RWPE1 (cell line): ENCODE data around the gene SNRPN.
A peak's percentile ranks its signal among the peaks of the same experiment; 100 is the strongest.

Experiments used
- CTCF ChIA-PET: fragments of 350-600 bp; sonication (Branson Sonifier 250); formaldehyde crosslinking; extraction: SDS; loops from one replicate; lab custom pipeline; 2021; lab: Yijun Ruan, JAX
- POLR2A ChIA-PET: fragments of 400-600 bp; formaldehyde crosslinking; extraction: SDS; loops from one replicate; lab custom pipeline; 2020; ENCODE audit warnings: antibody characterized with exemption; ENCODE audit not compliant: low non-redundant PET; lab: Yijun Ruan, JAX
- DNase-seq: peaks from one replicate; pipeline ENCODE4 v3.0.0; 2012; ENCODE audit warnings: low spot score
- H3K27ac ChIP-seq: fragments of 450-650 bp; 2 replicates; pipeline ENCODE4 v1.5.1; 2017
- TF ChIP-seq, protein P1 (sequence below): fragments of 450-650 bp; conservative IDR thresholded peaks from 2 replicates; pipeline ENCODE4 v1.5.1; 2017; ENCODE audit warnings: low read depth, mild to moderate bottlenecking

The SNRPN gene

DNA sequence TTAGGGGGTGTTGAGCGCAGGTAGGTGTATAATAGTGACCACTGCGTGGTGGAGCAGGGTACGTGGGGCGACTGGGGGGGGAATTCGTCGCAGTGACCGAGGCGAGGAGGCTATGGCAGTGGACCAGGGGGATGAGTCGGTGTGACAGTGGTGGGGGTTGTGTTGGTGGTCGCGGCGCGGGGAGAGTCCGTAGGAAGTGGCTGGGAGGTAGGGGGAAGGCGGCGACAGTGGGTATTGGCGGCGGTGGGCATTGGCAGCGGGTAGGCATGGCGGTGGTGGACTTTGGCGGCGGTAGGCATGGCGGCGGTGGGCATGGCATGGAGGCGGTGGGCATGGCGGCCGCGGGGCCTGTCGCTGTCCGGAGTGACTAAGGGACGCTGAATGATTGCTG, 739 bp downstream of the SNRPN start:
- CTCF ChIA-PET: no interaction called here

DNA sequence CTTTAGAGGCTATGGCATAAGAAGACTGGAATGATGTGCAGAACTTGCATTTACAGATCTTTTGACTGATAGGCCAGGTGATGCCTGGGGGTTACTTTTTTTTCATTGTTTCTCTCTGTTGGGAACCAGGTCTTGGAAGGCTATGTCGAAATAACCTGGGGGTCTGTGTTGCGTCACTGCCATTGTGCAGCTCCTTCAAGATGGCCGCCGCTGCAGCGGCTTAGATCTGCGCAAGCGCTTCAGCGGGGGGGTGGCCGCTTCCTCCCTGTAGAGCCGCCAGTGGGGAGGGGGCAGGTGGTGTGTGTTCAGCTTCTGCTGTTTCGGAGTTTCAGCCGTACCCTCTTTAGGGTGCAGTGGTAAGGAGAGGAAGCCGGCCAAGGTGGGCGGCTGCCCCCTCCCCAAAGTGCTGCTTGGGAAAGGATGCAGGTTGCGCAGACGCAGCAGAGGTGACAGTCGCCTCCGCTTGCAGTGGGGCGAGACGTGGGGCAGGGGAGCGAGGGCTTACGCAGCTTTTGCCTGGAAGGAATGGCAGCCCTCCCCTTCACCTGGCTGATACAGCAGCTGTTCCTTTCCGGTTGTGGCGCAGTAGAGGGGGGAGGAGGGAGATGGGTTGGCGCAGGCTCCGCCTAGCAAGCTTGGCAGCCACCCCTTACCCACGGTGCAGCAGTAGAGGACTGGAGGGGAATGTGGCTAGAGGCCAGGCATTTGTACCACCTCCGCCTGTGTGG, 1.5 kb downstream of the SNRPN start:
- CTCF ChIA-PET: interaction anchor here (1.0 kb wide), 1 partner anchor 12 kb away, joined by 3 read pairs; no protein-coding TSS in a partner anchor
- POLR2A ChIA-PET: no interaction called here
- peak overlapping the region; percentile 90 for H3K27ac ChIP-seq
- TF ChIP-seq, protein P1, sequence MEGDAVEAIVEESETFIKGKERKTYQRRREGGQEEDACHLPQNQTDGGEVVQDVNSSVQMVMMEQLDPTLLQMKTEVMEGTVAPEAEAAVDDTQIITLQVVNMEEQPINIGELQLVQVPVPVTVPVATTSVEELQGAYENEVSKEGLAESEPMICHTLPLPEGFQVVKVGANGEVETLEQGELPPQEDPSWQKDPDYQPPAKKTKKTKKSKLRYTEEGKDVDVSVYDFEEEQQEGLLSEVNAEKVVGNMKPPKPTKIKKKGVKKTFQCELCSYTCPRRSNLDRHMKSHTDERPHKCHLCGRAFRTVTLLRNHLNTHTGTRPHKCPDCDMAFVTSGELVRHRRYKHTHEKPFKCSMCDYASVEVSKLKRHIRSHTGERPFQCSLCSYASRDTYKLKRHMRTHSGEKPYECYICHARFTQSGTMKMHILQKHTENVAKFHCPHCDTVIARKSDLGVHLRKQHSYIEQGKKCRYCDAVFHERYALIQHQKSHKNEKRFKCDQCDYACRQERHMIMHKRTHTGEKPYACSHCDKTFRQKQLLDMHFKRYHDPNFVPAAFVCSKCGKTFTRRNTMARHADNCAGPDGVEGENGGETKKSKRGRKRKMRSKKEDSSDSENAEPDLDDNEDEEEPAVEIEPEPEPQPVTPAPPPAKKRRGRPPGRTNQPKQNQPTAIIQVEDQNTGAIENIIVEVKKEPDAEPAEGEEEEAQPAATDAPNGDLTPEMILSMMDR: no peak
- DNase-seq: peak; percentile 36

More for the DNA sequence above, 739 bp downstream of the SNRPN start:
- TF ChIP-seq, protein P1: no peak
- H3K27ac ChIP-seq: peak overlapping the region; percentile 90
- DNase-seq: no peak
- POLR2A ChIA-PET: no interaction called here

DNA sequence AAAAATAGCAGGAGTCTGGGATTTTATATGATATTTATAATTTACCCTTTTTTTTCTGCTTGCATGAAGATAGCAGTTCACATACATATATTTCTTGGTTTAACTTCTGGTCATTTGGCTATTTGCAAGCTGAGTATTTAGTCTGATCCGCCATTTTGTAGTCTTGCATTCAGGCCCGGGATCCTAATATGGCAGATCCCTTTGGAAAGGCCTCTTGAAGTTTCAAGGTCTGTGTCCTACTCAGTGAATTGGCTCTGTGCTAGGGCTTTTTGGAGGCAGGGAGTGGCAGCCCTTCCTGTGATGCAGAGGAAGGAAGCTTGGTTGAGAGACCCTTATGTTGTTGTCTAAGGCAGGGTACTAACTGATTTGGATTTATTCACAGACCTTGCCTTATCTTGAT, 2.9 kb downstream of the SNRPN start:
- no peak overlapping the region for H3K27ac ChIP-seq
- POLR2A ChIA-PET: no interaction called here
- DNase-seq: no peak
- CTCF ChIA-PET: interaction anchor here (0.7 kb wide), 2 partner anchors 520 to 1522 kb away, joined by 3 read pairs; no protein-coding TSS in a partner anchor
- TF ChIP-seq, protein P1: no peak

DNA sequence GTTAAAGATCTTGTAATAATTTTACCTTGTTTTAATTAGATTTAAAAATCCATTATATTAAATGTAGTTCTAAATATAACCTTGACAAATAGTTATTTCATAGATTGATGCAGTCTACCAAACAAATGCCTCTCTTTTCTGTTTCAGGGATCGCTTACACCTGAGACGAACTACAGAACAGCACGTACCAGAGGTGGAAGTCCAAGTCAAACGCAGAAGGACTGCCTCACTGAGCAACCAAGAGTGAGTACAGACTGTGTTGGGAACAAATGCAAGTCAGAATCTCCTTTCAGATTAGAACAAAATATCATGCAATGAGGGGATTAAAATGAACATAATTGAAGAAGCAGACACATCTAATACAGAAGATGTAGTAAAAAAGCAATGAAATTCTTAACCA, 7.2 kb downstream of the SNRPN start:
- no peak for DNase-seq
- CTCF ChIA-PET: no interaction called here
- TF ChIP-seq, protein P1: no peak
- no peak overlapping the region for H3K27ac ChIP-seq
- POLR2A ChIA-PET: no interaction called here

DNA sequence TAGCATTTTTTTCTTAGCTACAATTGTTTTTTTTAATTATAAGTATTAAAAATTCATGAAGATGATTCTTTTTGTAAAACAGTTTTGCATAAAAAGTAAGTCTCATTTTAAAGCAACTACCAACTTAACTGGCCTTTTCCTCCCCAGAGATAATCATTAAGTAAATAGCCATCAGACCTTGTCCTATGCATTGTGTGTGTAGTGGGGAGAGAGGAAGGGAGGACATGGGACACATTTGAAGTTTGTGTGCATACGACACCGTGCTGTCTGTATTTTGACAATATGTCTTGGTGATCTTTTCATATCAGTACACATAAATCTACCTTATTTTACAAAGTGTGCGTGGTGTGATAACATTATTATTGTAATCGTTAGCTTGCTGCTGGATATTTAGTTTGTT, 8.1 kb downstream of the SNRPN start:
- POLR2A ChIA-PET: no interaction called here
- CTCF ChIA-PET: no interaction called here
- TF ChIP-seq, protein P1: no peak
- H3K27ac ChIP-seq: no peak overlapping the region
- no peak for DNase-seq

DNA sequence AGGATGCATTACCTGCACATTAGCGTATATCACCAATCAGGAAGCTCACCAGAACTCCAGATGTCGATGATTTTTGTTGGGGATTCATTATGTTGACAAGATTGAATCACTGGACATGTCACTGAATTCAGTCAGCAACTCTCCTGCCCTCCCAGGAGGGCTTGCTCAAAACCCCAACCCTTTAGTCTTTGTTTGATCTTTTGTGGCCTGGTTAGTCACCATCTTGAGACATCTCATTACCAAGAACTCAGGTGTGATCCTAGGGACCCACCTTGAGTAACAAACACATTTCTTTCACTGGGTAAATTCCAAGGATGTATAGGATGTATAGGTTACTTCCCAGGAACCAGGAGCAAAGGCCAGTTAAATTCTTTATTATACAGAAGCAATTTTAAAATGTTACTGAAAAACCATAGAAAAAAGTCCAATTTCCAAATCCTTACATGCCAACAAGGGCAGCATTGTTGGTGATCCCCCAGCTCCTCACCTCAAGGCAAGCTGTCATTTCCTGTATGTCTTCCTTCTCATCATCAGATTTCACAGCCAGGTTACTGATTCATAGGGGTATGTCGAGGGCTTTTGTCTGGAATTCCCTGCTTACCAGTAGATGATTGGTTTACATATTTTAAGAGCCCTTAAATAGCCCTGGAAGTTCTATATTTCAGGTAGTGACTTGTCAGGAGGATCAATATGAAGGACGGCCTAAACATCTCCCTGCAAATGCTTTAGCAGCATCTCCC, 11.7 kb downstream of the SNRPN start:
- TF ChIP-seq, protein P1: no peak
- ChIA-PET POLR2A (no interaction called here), CTCF (no interaction called here)
- DNase-seq: no peak
- no peak overlapping the region for H3K27ac ChIP-seq
